Parathyroid adenoma (tissue), 2 donors: ENCODE data around the gene PRDX5.

ENCODE experiments used
- H2AFZ ChIP-seq: fragments of 300-600 bp; sonication (generic); one replicate; pipeline ENCODE4 v1.7.0; 2017; ENCODE audit warnings: antibody characterized with exemption, mild to moderate bottlenecking
- H3K27ac ChIP-seq: fragments of 300-600 bp; sonication (generic); one replicate; pipeline ENCODE4 v1.7.0; 2017
- H3K27me3 ChIP-seq: fragments of 300-600 bp; sonication (generic); one replicate; pipeline ENCODE4 v1.7.0; 2017; ENCODE audit warnings: low read length; ENCODE audit not compliant: control insufficient read depth, insufficient read depth
- H3K36me3 ChIP-seq: fragments of 300-600 bp; sonication (generic); one replicate; pipeline ENCODE4 v1.7.0; 2017; ENCODE audit warnings: low read length; ENCODE audit not compliant: control insufficient read depth, insufficient read depth
- H3K4me1 ChIP-seq: fragments of 300-600 bp; sonication (generic); one replicate; pipeline ENCODE4 v1.7.0; 2017; ENCODE audit warnings: control low read depth
- H3K4me2 ChIP-seq: fragments of 300-600 bp; sonication (generic); one replicate; pipeline ENCODE4 v1.7.0; 2017; ENCODE audit warnings: low read length
- H3K4me3 ChIP-seq: fragments of 300-600 bp; sonication (generic); one replicate; pipeline ENCODE4 v1.7.0; 2017; ENCODE audit warnings: low read depth, low read length
- H3K79me2 ChIP-seq: fragments of 300-600 bp; sonication (generic); one replicate; pipeline ENCODE4 v1.7.0; 2017; ENCODE audit warnings: control low read depth
- H3K9ac ChIP-seq: fragments of 300-600 bp; sonication (generic); one replicate; pipeline ENCODE4 v1.7.0; 2017; ENCODE audit warnings: mild to moderate bottlenecking
- H3K9me3 ChIP-seq: fragments of 300-600 bp; sonication (generic); one replicate; pipeline ENCODE4 v1.7.0; 2017; ENCODE audit warnings: low read length; ENCODE audit not compliant: control insufficient read depth
- TF ChIP-seq, protein P1 (sequence below): fragments of 300-600 bp; sonication (generic); IDR thresholded peaks from one replicate; pipeline ENCODE4 v1.7.0; 2017; ENCODE audit warnings: antibody characterized with exemption, mild to moderate bottlenecking
- donor health status: primary hyperparathyroidism.

Gene PRDX5

DNA sequence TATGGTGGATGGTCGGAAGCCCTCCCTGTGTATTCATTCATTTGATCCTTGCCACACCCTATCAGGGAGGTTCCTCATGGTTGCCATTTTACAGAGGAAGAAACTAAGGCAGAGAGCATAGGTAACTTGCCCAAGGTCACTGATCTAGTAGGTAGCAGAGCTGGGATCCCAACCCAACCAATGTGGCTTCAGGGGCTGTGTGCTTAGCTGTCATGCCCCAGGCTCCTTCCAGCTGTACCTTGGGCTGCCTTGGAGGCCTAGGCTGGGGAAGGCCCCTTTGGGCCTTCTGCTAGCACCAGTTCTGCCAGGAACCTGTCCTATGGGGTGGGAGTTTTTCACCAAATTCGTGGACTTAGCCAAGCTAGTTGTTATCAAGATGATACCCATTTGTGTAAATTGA, 42.1 kb upstream of the PRDX5 start:
- Histone ChIP-seq H3K4me2 (no peak overlapping the region), H3K9me3 (no peaks in the 10 kb centered on the region), H3K36me3 (no peaks in the 10 kb centered on the region), H3K4me1 (no peaks in the 10 kb centered on the region), H3K27ac (no peak overlapping the region), H3K4me3 (no peak overlapping the region), H3K9ac (no peak overlapping the region), H2AFZ (no peak overlapping the region), H3K27me3 (no peaks in the 10 kb centered on the region), H3K79me2 (no peaks in the 10 kb centered on the region)
- TF ChIP-seq, protein P1, sequence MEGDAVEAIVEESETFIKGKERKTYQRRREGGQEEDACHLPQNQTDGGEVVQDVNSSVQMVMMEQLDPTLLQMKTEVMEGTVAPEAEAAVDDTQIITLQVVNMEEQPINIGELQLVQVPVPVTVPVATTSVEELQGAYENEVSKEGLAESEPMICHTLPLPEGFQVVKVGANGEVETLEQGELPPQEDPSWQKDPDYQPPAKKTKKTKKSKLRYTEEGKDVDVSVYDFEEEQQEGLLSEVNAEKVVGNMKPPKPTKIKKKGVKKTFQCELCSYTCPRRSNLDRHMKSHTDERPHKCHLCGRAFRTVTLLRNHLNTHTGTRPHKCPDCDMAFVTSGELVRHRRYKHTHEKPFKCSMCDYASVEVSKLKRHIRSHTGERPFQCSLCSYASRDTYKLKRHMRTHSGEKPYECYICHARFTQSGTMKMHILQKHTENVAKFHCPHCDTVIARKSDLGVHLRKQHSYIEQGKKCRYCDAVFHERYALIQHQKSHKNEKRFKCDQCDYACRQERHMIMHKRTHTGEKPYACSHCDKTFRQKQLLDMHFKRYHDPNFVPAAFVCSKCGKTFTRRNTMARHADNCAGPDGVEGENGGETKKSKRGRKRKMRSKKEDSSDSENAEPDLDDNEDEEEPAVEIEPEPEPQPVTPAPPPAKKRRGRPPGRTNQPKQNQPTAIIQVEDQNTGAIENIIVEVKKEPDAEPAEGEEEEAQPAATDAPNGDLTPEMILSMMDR = no peak

DNA sequence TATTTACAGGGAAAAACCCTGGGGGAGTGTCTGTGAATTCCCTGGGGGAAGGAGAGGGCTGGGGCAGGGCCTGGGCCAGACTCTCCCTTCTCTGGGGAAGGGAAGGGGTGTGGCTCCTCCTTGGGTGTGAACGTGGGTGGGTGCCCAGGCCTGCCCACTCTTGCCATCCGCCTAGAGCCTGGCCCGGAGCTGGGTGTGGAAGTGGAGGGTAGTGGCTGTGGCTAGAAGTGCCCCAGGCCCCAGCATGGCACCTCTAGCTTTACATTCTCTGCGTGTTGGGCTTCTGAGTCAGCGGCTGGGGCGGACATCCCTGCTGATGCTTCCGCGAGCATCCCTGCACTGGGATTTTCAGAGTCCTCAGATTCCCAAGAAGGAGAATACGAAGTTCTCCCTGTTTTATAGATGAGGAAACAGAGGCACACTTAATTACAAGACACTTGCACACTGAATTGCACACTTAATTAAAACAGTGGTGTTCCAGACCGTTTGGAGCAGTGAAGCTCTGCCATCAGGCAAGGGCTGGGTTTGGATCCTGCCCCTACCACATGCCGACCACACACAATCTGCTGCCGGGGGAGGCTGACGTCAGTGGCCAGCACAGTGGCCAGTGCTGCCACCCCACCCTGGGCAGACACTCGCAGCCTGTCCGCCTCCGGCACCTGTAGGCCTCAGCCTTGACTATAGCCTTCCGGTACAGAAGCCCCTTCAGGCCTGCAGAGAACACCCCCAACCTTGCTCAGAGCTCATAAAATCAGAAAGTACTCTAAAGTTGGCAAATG, 41.1 kb upstream of the PRDX5 start:
- H3K79me2 ChIP-seq = peaks cover 5% of the 10 kb centered on the region
- H3K4me1 ChIP-seq = no peaks in the 10 kb centered on the region
- H2AFZ ChIP-seq = no peak overlapping the region
- H3K27me3 ChIP-seq = no peaks in the 10 kb centered on the region
- H3K36me3 ChIP-seq = no peaks in the 10 kb centered on the region
- H3K4me3 ChIP-seq = no peak overlapping the region
- no peak overlapping the region for H3K4me2 ChIP-seq
- H3K9ac ChIP-seq = no peak overlapping the region
- no peak overlapping the region for H3K27ac ChIP-seq
- TF ChIP-seq, protein P1 = no peak
- H3K9me3 ChIP-seq = no peaks in the 10 kb centered on the region

DNA sequence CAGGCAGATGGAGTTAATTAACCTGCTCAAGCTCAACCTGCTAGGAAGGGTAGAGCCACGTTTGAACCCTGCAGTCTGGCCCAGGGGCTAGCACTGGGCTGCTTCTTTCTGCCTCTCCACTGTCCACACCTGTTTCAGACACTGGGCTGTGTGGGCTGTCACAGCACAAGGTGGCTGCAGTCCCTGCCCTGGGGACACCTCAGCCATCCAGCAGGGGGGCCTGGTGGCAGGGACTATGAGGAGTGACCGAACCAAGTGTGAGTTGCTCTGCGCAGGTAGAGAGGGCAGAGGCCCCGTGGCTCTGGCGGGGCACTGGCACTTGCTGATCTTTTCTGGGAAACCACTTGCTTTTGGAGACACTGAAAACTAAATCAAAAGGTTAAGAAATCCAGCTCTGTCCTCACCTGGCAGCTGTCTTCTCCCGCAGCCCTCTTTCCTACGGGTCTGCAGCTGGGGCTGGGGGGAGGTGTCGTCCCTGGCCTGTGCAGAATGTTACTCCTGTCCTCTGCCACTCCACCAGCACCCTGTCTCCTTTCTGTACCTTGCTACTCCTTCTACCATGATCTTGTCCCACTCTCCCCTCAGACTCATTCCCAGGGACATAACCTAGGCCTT, 39.2 kb upstream of the PRDX5 start:
- H3K27ac ChIP-seq = no peak overlapping the region
- no peak overlapping the region for H3K4me3 ChIP-seq
- no peaks in the 10 kb centered on the region for H3K36me3 ChIP-seq

DNA sequence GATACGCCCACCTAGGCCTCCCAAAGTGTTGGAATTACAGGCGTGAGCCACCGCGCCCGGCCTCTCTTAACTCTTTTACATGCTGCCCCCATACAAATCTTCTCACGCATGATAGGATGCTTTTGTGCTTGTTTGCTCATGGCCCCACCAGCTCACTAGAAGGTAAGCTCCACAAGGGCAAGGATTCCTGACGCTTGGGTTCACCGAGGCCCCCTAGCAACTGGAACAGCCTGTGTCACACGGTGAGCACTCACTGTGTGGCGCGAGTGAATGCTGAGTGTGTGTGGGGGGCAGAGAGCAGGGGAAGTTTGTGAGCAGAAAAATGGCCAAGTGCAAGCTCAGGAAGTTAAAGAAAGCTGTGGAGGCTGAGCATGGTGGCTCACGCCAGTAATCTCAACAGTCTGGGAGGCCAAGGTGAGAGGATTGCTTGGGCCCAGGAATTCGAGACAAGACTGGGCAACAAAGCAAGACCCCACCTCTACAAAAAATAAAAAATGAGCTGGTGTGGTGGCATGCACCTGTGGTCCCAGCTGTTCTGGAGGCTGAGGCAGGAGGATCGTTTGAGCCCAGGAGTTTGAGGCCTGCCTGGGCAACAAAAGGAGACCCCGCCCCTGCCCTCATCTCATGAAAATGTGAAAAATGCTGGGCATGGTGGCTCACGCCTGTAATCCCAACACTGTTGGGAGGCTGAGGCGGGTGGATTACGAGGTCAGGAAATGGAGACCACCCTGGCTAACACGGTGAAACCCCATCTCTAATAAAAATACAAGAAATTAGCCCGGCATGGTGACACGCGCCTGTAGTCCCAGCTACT, 35.8 kb upstream of the PRDX5 start:
- H3K79me2 ChIP-seq = peaks cover 24% of the 10 kb centered on the region
- no peaks in the 10 kb centered on the region for H3K27me3 ChIP-seq
- no peak overlapping the region for H3K9ac ChIP-seq
- H3K36me3 ChIP-seq = no peaks in the 10 kb centered on the region
- H3K27ac ChIP-seq = no peak overlapping the region
- H3K4me2 ChIP-seq = no peak overlapping the region
- peaks cover 6% of the 10 kb centered on the region for H3K4me1 ChIP-seq
- TF ChIP-seq, protein P1 = no peak
- no peak overlapping the region for H3K4me3 ChIP-seq
- no peaks in the 10 kb centered on the region for H3K9me3 ChIP-seq
- H2AFZ ChIP-seq = no peak overlapping the region

More for the DNA sequence above, 39.2 kb upstream of the PRDX5 start:
- H3K4me1 ChIP-seq = peaks cover 2% of the 10 kb centered on the region
- peaks cover 16% of the 10 kb centered on the region for H3K79me2 ChIP-seq
- H3K9me3 ChIP-seq = no peaks in the 10 kb centered on the region
- H2AFZ ChIP-seq = no peak overlapping the region
- no peak overlapping the region for H3K4me2 ChIP-seq
- H3K27me3 ChIP-seq = no peaks in the 10 kb centered on the region
- H3K9ac ChIP-seq = no peak overlapping the region
- TF ChIP-seq, protein P1 = no peak
